PC-9 (cell line): ENCODE measurements around the gene WAPL.
"Not testable (repeated sequence)": the region's sequence is repeated elsewhere in the genome, so short reads cannot be mapped to it uniquely, and the experiment has no call there.

ENCODE experiments used
- EZH2 ChIP-seq: fragments of 200-600 bp; sonication (generic); IDR thresholded peaks from 2 replicates; pipeline ENCODE4 v1.8.0; 2017; ENCODE audit warnings: antibody characterized with exemption, low read depth
- TF ChIP-seq, protein P1 (sequence below): fragments of 200-600 bp; sonication (generic); conservative IDR thresholded peaks from 2 replicates; pipeline ENCODE4 v1.6.1; 2017; ENCODE audit warnings: mixed run types, antibody characterized with exemption, mild to moderate bottlenecking, moderate library complexity

DNA sequence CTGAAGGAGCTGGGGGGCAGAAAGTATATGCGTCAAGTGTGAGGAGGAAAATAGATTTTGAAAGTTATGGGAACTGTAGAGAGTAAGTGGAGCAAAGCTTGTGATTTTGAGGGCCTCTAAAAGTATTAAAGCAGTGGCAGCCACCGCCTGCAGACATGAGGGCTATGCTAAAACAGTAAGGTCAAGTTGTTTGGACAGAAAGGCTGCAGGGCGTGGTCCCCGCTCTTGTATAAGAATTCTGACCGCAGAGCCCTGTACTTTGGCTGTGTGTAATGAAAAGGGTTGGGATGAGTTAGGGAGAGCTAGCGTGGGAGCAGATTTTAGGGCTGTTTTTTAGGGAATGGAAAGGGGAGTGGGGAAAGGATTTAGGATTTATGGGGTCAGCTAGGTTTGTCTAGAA lies 41.7 kb upstream of the WAPL start:
- TF ChIP-seq, protein P1, sequence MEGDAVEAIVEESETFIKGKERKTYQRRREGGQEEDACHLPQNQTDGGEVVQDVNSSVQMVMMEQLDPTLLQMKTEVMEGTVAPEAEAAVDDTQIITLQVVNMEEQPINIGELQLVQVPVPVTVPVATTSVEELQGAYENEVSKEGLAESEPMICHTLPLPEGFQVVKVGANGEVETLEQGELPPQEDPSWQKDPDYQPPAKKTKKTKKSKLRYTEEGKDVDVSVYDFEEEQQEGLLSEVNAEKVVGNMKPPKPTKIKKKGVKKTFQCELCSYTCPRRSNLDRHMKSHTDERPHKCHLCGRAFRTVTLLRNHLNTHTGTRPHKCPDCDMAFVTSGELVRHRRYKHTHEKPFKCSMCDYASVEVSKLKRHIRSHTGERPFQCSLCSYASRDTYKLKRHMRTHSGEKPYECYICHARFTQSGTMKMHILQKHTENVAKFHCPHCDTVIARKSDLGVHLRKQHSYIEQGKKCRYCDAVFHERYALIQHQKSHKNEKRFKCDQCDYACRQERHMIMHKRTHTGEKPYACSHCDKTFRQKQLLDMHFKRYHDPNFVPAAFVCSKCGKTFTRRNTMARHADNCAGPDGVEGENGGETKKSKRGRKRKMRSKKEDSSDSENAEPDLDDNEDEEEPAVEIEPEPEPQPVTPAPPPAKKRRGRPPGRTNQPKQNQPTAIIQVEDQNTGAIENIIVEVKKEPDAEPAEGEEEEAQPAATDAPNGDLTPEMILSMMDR: not testable (repeated sequence)
- not testable (repeated sequence) for TF ChIP-seq EZH2
